ENCODE results near the gene LSS. TPM values are rescaled to one million over a fixed set of nuclear protein-coding genes. Genes with fewer than 3 reads are reported as not detected.

Gene LSS
- total and polyA plus RNA-seq, 2 donors from 2014 or later = 15.8 to 24.6 TPM

DNA sequence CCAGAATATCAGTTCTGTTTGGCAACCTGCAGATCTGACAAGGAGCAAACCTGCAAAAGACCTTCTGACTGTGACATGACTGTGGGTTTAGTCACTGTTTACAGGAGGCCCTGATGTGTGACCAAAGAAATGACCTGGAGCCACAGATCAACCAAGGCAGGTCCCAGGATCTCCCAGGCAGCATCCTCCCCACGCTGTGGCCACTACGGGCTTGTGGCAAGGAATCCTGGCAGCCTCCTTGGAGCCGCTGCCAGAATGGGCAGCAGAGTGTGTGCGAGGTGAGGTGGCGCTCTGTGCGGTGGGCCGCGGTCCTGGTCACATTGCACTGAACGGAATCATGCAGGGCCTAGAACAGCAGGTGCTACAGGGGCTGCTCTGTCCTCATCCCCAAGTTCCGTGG is 40.9 kb upstream of the LSS start:
- Histone ChIP-seq H3K4me3 (ENCODE audit: low read length in 3 of 3) (no peak overlapping the region), H3K27me3 (ENCODE audit: control insufficient read depth, insufficient read depth, low read length) (no peaks in the 10 kb centered on the region), H3K4me1 (ENCODE audit: control insufficient read depth in 2 of 3, insufficient read depth in 2 of 3, low read depth in 1 of 3, low read length in 3 of 3) (no peaks in the 10 kb centered on the region), H3K9ac (ENCODE audit: low read length in 3 of 3) (no peak overlapping the region), H3K9me3 (ENCODE audit: control insufficient read depth in 2 of 3, insufficient read depth in 1 of 3, low read length in 3 of 3) (no peaks in the 10 kb centered on the region), H3K36me3 (ENCODE audit: control insufficient read depth in 2 of 3, insufficient read depth in 3 of 3, low read length in 3 of 3) (peaks cover 6 to 56% (median 50%) of the 10 kb centered on the region in 3 donors), H3K27ac (ENCODE audit: low read depth in 2 of 2, low read length in 2 of 2) (no peak overlapping the region)
- intact Hi-C loops (cut with DNase I) = no loop called here
- FAIRE-seq = no peak
- DNase-seq = no peak
- TF ChIP-seq, protein P1, sequence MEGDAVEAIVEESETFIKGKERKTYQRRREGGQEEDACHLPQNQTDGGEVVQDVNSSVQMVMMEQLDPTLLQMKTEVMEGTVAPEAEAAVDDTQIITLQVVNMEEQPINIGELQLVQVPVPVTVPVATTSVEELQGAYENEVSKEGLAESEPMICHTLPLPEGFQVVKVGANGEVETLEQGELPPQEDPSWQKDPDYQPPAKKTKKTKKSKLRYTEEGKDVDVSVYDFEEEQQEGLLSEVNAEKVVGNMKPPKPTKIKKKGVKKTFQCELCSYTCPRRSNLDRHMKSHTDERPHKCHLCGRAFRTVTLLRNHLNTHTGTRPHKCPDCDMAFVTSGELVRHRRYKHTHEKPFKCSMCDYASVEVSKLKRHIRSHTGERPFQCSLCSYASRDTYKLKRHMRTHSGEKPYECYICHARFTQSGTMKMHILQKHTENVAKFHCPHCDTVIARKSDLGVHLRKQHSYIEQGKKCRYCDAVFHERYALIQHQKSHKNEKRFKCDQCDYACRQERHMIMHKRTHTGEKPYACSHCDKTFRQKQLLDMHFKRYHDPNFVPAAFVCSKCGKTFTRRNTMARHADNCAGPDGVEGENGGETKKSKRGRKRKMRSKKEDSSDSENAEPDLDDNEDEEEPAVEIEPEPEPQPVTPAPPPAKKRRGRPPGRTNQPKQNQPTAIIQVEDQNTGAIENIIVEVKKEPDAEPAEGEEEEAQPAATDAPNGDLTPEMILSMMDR (IDR thresholded peaks at IDR 0.05; ENCODE audit: borderline replicate concordance, extremely low read depth, insufficient read depth) = no peak

DNA sequence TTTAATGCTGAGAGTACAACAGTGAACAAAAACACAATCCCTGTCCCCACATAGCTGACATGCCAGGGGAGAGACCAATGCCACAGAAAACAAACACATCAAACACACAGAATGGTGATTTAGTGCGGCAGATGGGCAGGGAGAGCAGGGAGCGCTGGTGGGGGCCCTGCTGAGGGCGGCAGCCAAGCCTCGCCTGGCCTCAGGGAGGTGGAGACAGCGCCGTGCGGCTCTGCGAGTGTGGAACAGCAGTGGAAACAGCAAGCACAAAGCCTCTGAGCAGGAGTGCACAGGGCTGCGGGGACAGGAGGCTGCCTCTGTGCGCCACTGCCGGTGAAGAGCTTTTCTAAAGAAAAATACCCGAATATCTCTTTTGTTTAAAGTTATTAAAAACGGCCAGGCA is 39.8 kb upstream of the LSS start:
- Histone ChIP-seq H3K9me3 (ENCODE audit: control insufficient read depth in 2 of 3, insufficient read depth in 1 of 3, low read length in 3 of 3) (no peaks in the 10 kb centered on the region), H3K9ac (ENCODE audit: low read length in 3 of 3) (no peak overlapping the region), H3K36me3 (ENCODE audit: control insufficient read depth in 2 of 3, insufficient read depth in 3 of 3, low read length in 3 of 3) (peaks cover 6 to 46% (median 46%) of the 10 kb centered on the region in 3 donors), H3K4me3 (ENCODE audit: low read length in 3 of 3) (no peak overlapping the region), H3K4me1 (ENCODE audit: control insufficient read depth in 2 of 3, insufficient read depth in 2 of 3, low read depth in 1 of 3, low read length in 3 of 3) (no peaks in the 10 kb centered on the region), H3K27me3 (ENCODE audit: control insufficient read depth, insufficient read depth, low read length) (no peaks in the 10 kb centered on the region), H3K27ac (ENCODE audit: low read depth in 2 of 2, low read length in 2 of 2) (no peak overlapping the region)
- TF ChIP-seq, protein P1 (IDR thresholded peaks at IDR 0.05; ENCODE audit: borderline replicate concordance, extremely low read depth, insufficient read depth) = no peak
- intact Hi-C loops (cut with DNase I) = no loop called here
- FAIRE-seq (no peak), DNase-seq (no peak)

DNA sequence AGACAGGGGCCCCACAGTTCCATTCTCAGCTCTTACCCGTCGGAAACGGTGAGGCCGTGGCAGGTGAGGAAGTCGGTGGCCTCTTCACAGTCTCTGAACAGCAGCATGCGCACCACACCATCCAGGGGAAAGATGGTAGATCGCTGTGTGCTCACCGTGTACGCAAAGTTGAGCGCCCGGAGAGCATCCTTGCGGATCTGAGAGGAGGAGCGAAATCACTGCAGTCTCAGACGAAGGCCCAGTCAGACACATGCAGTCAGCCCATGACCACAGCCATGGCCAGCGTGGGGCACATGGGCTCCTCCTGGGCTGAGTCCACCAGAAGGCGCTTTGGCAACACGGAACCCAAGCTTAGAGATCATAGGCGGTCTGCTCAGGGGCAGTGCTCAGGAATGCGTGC is 38.4 kb upstream of the LSS start:
- Histone ChIP-seq H3K27me3 (ENCODE audit: control insufficient read depth, insufficient read depth, low read length) (no peaks in the 10 kb centered on the region), H3K36me3 (ENCODE audit: control insufficient read depth in 2 of 3, insufficient read depth in 3 of 3, low read length in 3 of 3) (peaks cover 4 to 36% (median 35%) of the 10 kb centered on the region in 3 donors), H3K9ac (ENCODE audit: low read length in 3 of 3) (no peak overlapping the region), H3K4me3 (ENCODE audit: low read length in 3 of 3) (no peak overlapping the region), H3K27ac (ENCODE audit: low read depth in 2 of 2, low read length in 2 of 2) (no peak overlapping the region), H3K4me1 (ENCODE audit: control insufficient read depth in 2 of 3, insufficient read depth in 2 of 3, low read depth in 1 of 3, low read length in 3 of 3) (no peaks in the 10 kb centered on the region), H3K9me3 (ENCODE audit: control insufficient read depth in 2 of 3, insufficient read depth in 1 of 3, low read length in 3 of 3) (no peaks in the 10 kb centered on the region)
- intact Hi-C loops (cut with DNase I) = no loop called here
- DNase-seq (no peak), FAIRE-seq (no peak)
- TF ChIP-seq, protein P1 (IDR thresholded peaks at IDR 0.05; ENCODE audit: borderline replicate concordance, extremely low read depth, insufficient read depth) = no peak

Measured in kidney (tissue), 14 donors.